Loucy (cell line): ENCODE measurements around the gene NOD2.
A peak's percentile ranks its signal among the peaks of the same experiment; 100 is the strongest.

Experiments
- H2AFZ ChIP-seq: fragments of 200-600 bp; sonication (generic); 2 replicates; pipeline ENCODE4 v1.6.0; 2016; ENCODE audit warnings: antibody characterized with exemption, mild to moderate bottlenecking, low read length, moderate library complexity
- H3F3A ChIP-seq: fragments of 200-600 bp; 2 replicates; pipeline ENCODE4 v1.6.0; 2016; ENCODE audit warnings: antibody characterized with exemption, low read depth, mild to moderate bottlenecking
- H3K27me3 ChIP-seq: fragments of 200-600 bp; sonication (generic); 2 replicates; pipeline ENCODE4 v1.6.1; 2014; ENCODE audit warnings: low read length, mild to moderate bottlenecking; ENCODE audit not compliant: insufficient read depth, poor library complexity, severe bottlenecking
- H3K36me3 ChIP-seq: fragments of 200-600 bp; sonication (generic); 2 replicates; pipeline ENCODE4 v1.6.1; 2016; ENCODE audit warnings: low read length; ENCODE audit not compliant: insufficient read depth
- H3K4me1 ChIP-seq: fragments of 200-600 bp; sonication (generic); 2 replicates; pipeline ENCODE4 v1.5.1; 2014; ENCODE audit warnings: low read length, mild to moderate bottlenecking; ENCODE audit not compliant: insufficient read depth, poor library complexity, severe bottlenecking
- H3K4me2 ChIP-seq: fragments of 200-600 bp; sonication (generic); 2 replicates; pipeline ENCODE4 v1.6.0; 2014; ENCODE audit warnings: antibody characterized with exemption, low read length, low read depth, mild to moderate bottlenecking; ENCODE audit not compliant: poor library complexity, severe bottlenecking
- H3K4me3 ChIP-seq: fragments of 200-600 bp; sonication (generic); 2 replicates; pipeline ENCODE4 v1.5.1; 2014; ENCODE audit warnings: low read length, mild to moderate bottlenecking, mixed read lengths; ENCODE audit not compliant: poor library complexity, severe bottlenecking
- H3K79me2 ChIP-seq: fragments of 200-600 bp; sonication (generic); 2 replicates; pipeline ENCODE4 v1.6.1; 2014; ENCODE audit warnings: low read length; ENCODE audit not compliant: insufficient read depth
- H3K9ac ChIP-seq: fragments of 200-600 bp; sonication (generic); 2 replicates; pipeline ENCODE4 v1.6.0; 2014; ENCODE audit warnings: mild to moderate bottlenecking, low read depth, low read length, moderate library complexity; ENCODE audit not compliant: poor library complexity, severe bottlenecking
- H3K9me2 ChIP-seq: fragments of 200-600 bp; sonication (generic); replicated peaks from 2 replicates; pipeline ENCODE4 v1.6.1; 2016; ENCODE audit warnings: low read depth, low read length, mixed read lengths
- H3K9me3 ChIP-seq: fragments of 200-600 bp; sonication (generic); 2 replicates; pipeline ENCODE4 v1.6.1; 2014; ENCODE audit warnings: mild to moderate bottlenecking, antibody characterized with exemption, low read length, low read depth; ENCODE audit not compliant: insufficient read depth
- H4K20me1 ChIP-seq: fragments of 200-600 bp; sonication (generic); 2 replicates; pipeline ENCODE4 v1.6.0; 2014; ENCODE audit warnings: antibody characterized with exemption, low read length, mild to moderate bottlenecking; ENCODE audit not compliant: insufficient read depth, poor library complexity, severe bottlenecking
- CTCF ChIP-seq: fragments of 200-600 bp; sonication (generic); conservative IDR thresholded peaks from 2 replicates; pipeline ENCODE4 v1.5.1; 2014; ENCODE audit warnings: mild to moderate bottlenecking, antibody characterized with exemption, low read length
- EZH2phosphoT487 ChIP-seq: fragments of 200-600 bp; IDR thresholded peaks from 2 replicates; pipeline ENCODE4 v1.6.1; 2018; ENCODE audit warnings: antibody characterized with exemption, mild to moderate bottlenecking, moderate library complexity, borderline replicate concordance

Gene NOD2

GRCh38 chr16:50747207-50747956 is 54.0 kb downstream of the NOD2 start:
- Histone ChIP-seq H2AFZ (peak overlapping the region; percentile 53), H3K79me2 (peaks cover 26% of the 10 kb centered on the region), H3K36me3 (no peaks in the 10 kb centered on the region; the same call in 1 of the 2 replicates), H3K27me3 (no peaks in the 10 kb centered on the region), H3K4me2 (peak overlapping the region; percentile 91), H3K4me1 (peaks cover 69% of the 10 kb centered on the region), H4K20me1 (no peaks in the 10 kb centered on the region), H3K9ac (peak overlapping the region; percentile 61), H3F3A (peaks cover 3% of the 10 kb centered on the region; the same call in 1 of the 2 replicates), H3K9me3 (no peaks in the 10 kb centered on the region), H3K9me2 (no peaks in the 10 kb centered on the region), H3K4me3 (peak overlapping the region; percentile 72)
- TF ChIP-seq EZH2phosphoT487 (no peak), CTCF (peak; percentile 77)

- H3K9me2 ChIP-seq: no peaks in the 10 kb centered on the region
- H4K20me1 ChIP-seq: no peaks in the 10 kb centered on the region
- no peaks in the 10 kb centered on the region for H3K27me3 ChIP-seq
- H3F3A ChIP-seq: peaks cover 3% of the 10 kb centered on the region; the same call in 1 of the 2 replicates
- H3K9me3 ChIP-seq: no peaks in the 10 kb centered on the region
- peaks cover 17% of the 10 kb centered on the region; the same call in 1 of the 2 replicates for H3K36me3 ChIP-seq
- H2AFZ ChIP-seq: no peak overlapping the region
- no peak overlapping the region for H3K4me3 ChIP-seq
- peaks cover 8% of the 10 kb centered on the region; the same call in 1 of the 2 replicates for H3K79me2 ChIP-seq
- no peak overlapping the region for H3K9ac ChIP-seq
- H3K4me2 ChIP-seq: peak overlapping the region; percentile 46
- TF ChIP-seq EZH2phosphoT487 (no peak), CTCF (no peak)
- peaks cover 33% of the 10 kb centered on the region for H3K4me1 ChIP-seq
Observed at GRCh38 chr16:50751528-50751927, 58.1 kb downstream of the NOD2 start.

GRCh38 chr16:50752471-50753235 is 59.2 kb downstream of the NOD2 start:
- Histone ChIP-seq H2AFZ (no peak overlapping the region), H3K36me3 (peaks cover 17% of the 10 kb centered on the region; the same call in 1 of the 2 replicates), H3K9me2 (no peaks in the 10 kb centered on the region), H3K9me3 (no peaks in the 10 kb centered on the region), H3K4me1 (peaks cover 23% of the 10 kb centered on the region), H3K9ac (no peak overlapping the region), H3K4me3 (no peak overlapping the region), H3F3A (no peaks in the 10 kb centered on the region), H3K79me2 (peaks cover 8% of the 10 kb centered on the region; the same call in 1 of the 2 replicates), H3K27me3 (no peaks in the 10 kb centered on the region), H3K4me2 (no peak overlapping the region), H4K20me1 (no peaks in the 10 kb centered on the region)
- TF ChIP-seq CTCF (no peak), EZH2phosphoT487 (no peak)
